Measurements from ENCODE around the gene CLEC11A. TPM values are rescaled to one million over a fixed set of nuclear protein-coding genes. Genes with fewer than 3 reads are reported as not detected.

Gene CLEC11A
- total and polyA plus RNA-seq, 9 of the 15 experiments (the other 6 are each of a cell fraction or from before 2014, with no cell fraction given) = 0.39 to 43.9 (median 3.4) TPM

GRCh38 chr19:50725218-50725910, 2.2 kb downstream of the CLEC11A start (continued):
- peak in 1 of 2 experiments; percentile 86 for TF ChIP-seq E2F6 (IDR thresholded peaks at IDR 0.05; ENCODE audit: borderline replicate concordance in 1 of 2, extremely low read depth in 1 of 2, insufficient read depth in 1 of 2, insufficient read length in 1 of 2, low read depth in 1 of 2, low read length in 1 of 2, poor library complexity in 1 of 2, severe bottlenecking in 1 of 2)
- no peak for TF ChIP-seq ZNF696 (CRISPR knock-in tag; conservative IDR thresholded peaks at IDR 0.05)
- no peak for TF ChIP-seq ZNF274 (IDR thresholded peaks at IDR 0.05; ENCODE audit: borderline replicate concordance, low read depth, low read length)
- no peak for TF ChIP-seq TFAM (CRISPR knock-in tag; conservative IDR thresholded peaks at IDR 0.05)
- TF ChIP-seq, protein P1, sequence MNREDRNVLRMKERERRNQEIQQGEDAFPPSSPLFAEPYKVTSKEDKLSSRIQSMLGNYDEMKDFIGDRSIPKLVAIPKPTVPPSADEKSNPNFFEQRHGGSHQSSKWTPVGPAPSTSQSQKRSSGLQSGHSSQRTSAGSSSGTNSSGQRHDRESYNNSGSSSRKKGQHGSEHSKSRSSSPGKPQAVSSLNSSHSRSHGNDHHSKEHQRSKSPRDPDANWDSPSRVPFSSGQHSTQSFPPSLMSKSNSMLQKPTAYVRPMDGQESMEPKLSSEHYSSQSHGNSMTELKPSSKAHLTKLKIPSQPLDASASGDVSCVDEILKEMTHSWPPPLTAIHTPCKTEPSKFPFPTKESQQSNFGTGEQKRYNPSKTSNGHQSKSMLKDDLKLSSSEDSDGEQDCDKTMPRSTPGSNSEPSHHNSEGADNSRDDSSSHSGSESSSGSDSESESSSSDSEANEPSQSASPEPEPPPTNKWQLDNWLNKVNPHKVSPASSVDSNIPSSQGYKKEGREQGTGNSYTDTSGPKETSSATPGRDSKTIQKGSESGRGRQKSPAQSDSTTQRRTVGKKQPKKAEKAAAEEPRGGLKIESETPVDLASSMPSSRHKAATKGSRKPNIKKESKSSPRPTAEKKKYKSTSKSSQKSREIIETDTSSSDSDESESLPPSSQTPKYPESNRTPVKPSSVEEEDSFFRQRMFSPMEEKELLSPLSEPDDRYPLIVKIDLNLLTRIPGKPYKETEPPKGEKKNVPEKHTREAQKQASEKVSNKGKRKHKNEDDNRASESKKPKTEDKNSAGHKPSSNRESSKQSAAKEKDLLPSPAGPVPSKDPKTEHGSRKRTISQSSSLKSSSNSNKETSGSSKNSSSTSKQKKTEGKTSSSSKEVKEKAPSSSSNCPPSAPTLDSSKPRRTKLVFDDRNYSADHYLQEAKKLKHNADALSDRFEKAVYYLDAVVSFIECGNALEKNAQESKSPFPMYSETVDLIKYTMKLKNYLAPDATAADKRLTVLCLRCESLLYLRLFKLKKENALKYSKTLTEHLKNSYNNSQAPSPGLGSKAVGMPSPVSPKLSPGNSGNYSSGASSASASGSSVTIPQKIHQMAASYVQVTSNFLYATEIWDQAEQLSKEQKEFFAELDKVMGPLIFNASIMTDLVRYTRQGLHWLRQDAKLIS (CRISPR knock-in tag; IDR thresholded peaks at IDR 0.05) = peak; percentile 59
- TF ChIP-seq, protein P2, sequence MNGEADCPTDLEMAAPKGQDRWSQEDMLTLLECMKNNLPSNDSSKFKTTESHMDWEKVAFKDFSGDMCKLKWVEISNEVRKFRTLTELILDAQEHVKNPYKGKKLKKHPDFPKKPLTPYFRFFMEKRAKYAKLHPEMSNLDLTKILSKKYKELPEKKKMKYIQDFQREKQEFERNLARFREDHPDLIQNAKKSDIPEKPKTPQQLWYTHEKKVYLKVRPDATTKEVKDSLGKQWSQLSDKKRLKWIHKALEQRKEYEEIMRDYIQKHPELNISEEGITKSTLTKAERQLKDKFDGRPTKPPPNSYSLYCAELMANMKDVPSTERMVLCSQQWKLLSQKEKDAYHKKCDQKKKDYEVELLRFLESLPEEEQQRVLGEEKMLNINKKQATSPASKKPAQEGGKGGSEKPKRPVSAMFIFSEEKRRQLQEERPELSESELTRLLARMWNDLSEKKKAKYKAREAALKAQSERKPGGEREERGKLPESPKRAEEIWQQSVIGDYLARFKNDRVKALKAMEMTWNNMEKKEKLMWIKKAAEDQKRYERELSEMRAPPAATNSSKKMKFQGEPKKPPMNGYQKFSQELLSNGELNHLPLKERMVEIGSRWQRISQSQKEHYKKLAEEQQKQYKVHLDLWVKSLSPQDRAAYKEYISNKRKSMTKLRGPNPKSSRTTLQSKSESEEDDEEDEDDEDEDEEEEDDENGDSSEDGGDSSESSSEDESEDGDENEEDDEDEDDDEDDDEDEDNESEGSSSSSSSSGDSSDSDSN (IDR thresholded peaks at IDR 0.05; ENCODE audit: borderline replicate concordance in 1 of 2, low read depth in 2 of 2, low read length in 2 of 2) = no peak; a peak in 2 of 4 replicates
- TF ChIP-seq TAF7 (tag; IDR thresholded peaks at IDR 0.05) = no peak
- TF ChIP-seq HEY1 (CRISPR knock-in tag; IDR thresholded peaks at IDR 0.05; ENCODE audit: borderline replicate concordance) = no peak
- TF ChIP-seq KDM2B (CRISPR knock-in tag; IDR thresholded peaks at IDR 0.05) = 0 out of 2 replicates have a peak, but pooled peaks have one; percentile 26
- TF ChIP-seq, protein P3, sequence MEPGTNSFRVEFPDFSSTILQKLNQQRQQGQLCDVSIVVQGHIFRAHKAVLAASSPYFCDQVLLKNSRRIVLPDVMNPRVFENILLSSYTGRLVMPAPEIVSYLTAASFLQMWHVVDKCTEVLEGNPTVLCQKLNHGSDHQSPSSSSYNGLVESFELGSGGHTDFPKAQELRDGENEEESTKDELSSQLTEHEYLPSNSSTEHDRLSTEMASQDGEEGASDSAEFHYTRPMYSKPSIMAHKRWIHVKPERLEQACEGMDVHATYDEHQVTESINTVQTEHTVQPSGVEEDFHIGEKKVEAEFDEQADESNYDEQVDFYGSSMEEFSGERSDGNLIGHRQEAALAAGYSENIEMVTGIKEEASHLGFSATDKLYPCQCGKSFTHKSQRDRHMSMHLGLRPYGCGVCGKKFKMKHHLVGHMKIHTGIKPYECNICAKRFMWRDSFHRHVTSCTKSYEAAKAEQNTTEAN (CRISPR knock-in tag; IDR thresholded peaks at IDR 0.05) = no peak
- no peak for TF ChIP-seq ZNF764 (CRISPR knock-in tag; IDR thresholded peaks at IDR 0.05; ENCODE audit: low read depth)
- TF ChIP-seq MECOM (CRISPR knock-in tag; IDR thresholded peaks at IDR 0.05) = no peak
- no peak for TF ChIP-seq THRB (CRISPR knock-in tag; conservative IDR thresholded peaks at IDR 0.05)
